Liver (tissue), 9 donors: ENCODE measurements around the gene CD180. TPM values are rescaled to one million over a fixed set of nuclear protein-coding genes. Genes with fewer than 3 reads are reported as not detected.

Experiments
- DNase-seq: peaks from one replicate; pipeline ENCODE4 v3.0.0-alpha.2; 2017; ENCODE audit warnings: low spot score
- H3K27ac ChIP-seq, 2 donors: one replicate each; pipeline ENCODE4 v1.7.0; 2013; ENCODE audit warnings: inconsistent platforms in 2 of 2, low read length in 2 of 2, control low read depth in 1 of 2, low read depth in 1 of 2, mild to moderate bottlenecking in 1 of 2
- H3K27me3 ChIP-seq, 4 donors: one replicate each; pipeline versions ENCODE4 v1.6.1 to v1.7.0; 2013; ENCODE audit warnings: low read length in 3 of 4, inconsistent platforms in 1 of 4, mild to moderate bottlenecking in 1 of 4, moderate library complexity in 1 of 4; ENCODE audit not compliant: control insufficient read depth in 4 of 4, insufficient read depth in 4 of 4
- H3K36me3 ChIP-seq, 4 donors: one replicate each; pipeline versions ENCODE4 v1.6.1 to v1.7.0; 2013; ENCODE audit warnings: low read length in 3 of 4, mild to moderate bottlenecking in 3 of 4, low read depth in 1 of 4, moderate library complexity in 1 of 4; ENCODE audit not compliant: control insufficient read depth in 4 of 4, insufficient read depth in 3 of 4
- H3K4me1 ChIP-seq, 4 donors: one replicate each; pipeline versions ENCODE4 v1.6.1 to v1.7.0; 2013; ENCODE audit warnings: low read length in 3 of 4, mild to moderate bottlenecking in 3 of 4, moderate library complexity in 1 of 4; ENCODE audit not compliant: control insufficient read depth in 4 of 4, insufficient read depth in 4 of 4
- H3K4me3 ChIP-seq, 3 donors: one replicate each; pipeline versions ENCODE4 v1.6.1 to v1.7.0; 2013; ENCODE audit warnings: low read length in 3 of 3, control low read depth in 1 of 3, low read depth in 1 of 3, mild to moderate bottlenecking in 1 of 3
- H3K9ac ChIP-seq, 2 donors: one replicate each; pipeline ENCODE4 v1.7.0; 2013; ENCODE audit warnings: low read length in 2 of 2, mild to moderate bottlenecking in 2 of 2, moderate library complexity in 2 of 2, control low read depth in 1 of 2, low read depth in 1 of 2
- H3K9me3 ChIP-seq, 4 donors: one replicate each; pipeline versions ENCODE4 v1.6.1 to v1.7.0; 2013; ENCODE audit warnings: low read length in 3 of 4; ENCODE audit not compliant: control insufficient read depth in 4 of 4
- ATF3 ChIP-seq: IDR thresholded peaks from 2 replicates; pipeline ENCODE4 v1.6.1; 2016; ENCODE audit warnings: antibody characterized with exemption
- CTCF ChIP-seq: fragments of 150-350 bp; IDR thresholded peaks from 2 replicates; pipeline ENCODE4 v1.5.1; 2017; ENCODE audit warnings: improper control_type of control experiment, low read depth, low read length; ENCODE audit not compliant: missing input control
- EGR1 ChIP-seq, 2 donors: IDR thresholded peaks; 2 replicates each; pipeline ENCODE4 v1.6.1; 2016 to 2018; ENCODE audit warnings: antibody characterized with exemption in 2 of 2, low read depth in 2 of 2
- FOXA1 ChIP-seq: IDR thresholded peaks from 2 replicates; pipeline ENCODE4 v1.6.1; 2016; ENCODE audit warnings: antibody characterized with exemption
- FOXA2 ChIP-seq: IDR thresholded peaks from 2 replicates; pipeline ENCODE4 v1.6.1; 2016; ENCODE audit warnings: antibody characterized with exemption
- GABPA ChIP-seq, 2 donors: IDR thresholded peaks in 1 of 2; conservative IDR thresholded peaks in 1 of 2; 2 replicates each; pipeline ENCODE4 v1.6.1; 2016; ENCODE audit warnings: antibody characterized with exemption in 2 of 2, mild to moderate bottlenecking in 1 of 2, moderate library complexity in 1 of 2
- HNF4G ChIP-seq: IDR thresholded peaks from 2 replicates; pipeline ENCODE4 v1.6.1; 2016; ENCODE audit warnings: antibody characterized with exemption
- JUND ChIP-seq, 2 donors: IDR thresholded peaks; 2 replicates each; pipeline ENCODE4 v1.6.1; 2016; ENCODE audit warnings: antibody characterized with exemption in 2 of 2
- MAX ChIP-seq: IDR thresholded peaks from 2 replicates; pipeline ENCODE4 v1.6.1; 2016; ENCODE audit warnings: antibody characterized with exemption
- NR2F2 ChIP-seq: IDR thresholded peaks from 2 replicates; pipeline ENCODE4 v1.6.1; 2016; ENCODE audit warnings: antibody characterized with exemption
- RAD21 ChIP-seq, 2 donors: IDR thresholded peaks; 2 replicates each; pipeline ENCODE4 v1.6.1; 2016; ENCODE audit warnings: antibody characterized with exemption in 2 of 2, mild to moderate bottlenecking in 2 of 2
- REST ChIP-seq: IDR thresholded peaks from 2 replicates; pipeline ENCODE4 v1.6.1; 2016; ENCODE audit warnings: antibody characterized with exemption, mild to moderate bottlenecking
- RXRA ChIP-seq, 2 donors: IDR thresholded peaks; 2 replicates each; pipeline ENCODE4 v1.6.1; 2017 to 2018; ENCODE audit warnings: antibody characterized with exemption in 2 of 2, mild to moderate bottlenecking in 1 of 2
- SP1 ChIP-seq: IDR thresholded peaks from 2 replicates; pipeline ENCODE4 v1.6.1; 2018; ENCODE audit warnings: antibody characterized with exemption, mild to moderate bottlenecking
- TAF1 ChIP-seq: conservative IDR thresholded peaks from 2 replicates; pipeline ENCODE4 v1.6.1; 2016; ENCODE audit warnings: antibody characterized with exemption, mild to moderate bottlenecking
- YY1 ChIP-seq: IDR thresholded peaks from 2 replicates; pipeline ENCODE4 v1.6.1; 2016; ENCODE audit warnings: antibody characterized with exemption, mild to moderate bottlenecking
- ZBTB33 ChIP-seq: IDR thresholded peaks from 2 replicates; pipeline ENCODE4 v1.6.1; 2016; ENCODE audit warnings: antibody characterized with exemption
- WGBS: extraction: QIAGEN DNeasy Blood & Tissue Kit; methylation state at CpG from one replicate; pipeline ENCODE4 v1.1.7; 2013; 5-methylcytosine and 5-hydroxymethylcytosine counted together
- polyA plus RNA-seq, 2 donors: library from polyadenylated mRNA; stranded (reverse) in 1 of 2; unstranded in 1 of 2; fragments of 200-250 nt in 1 of 2; fragments of >200 nt in 1 of 2; fragmentation: Nextera tagmentation in 1 of 2; extraction: Ambion mirVana in 1 of 2; gene quantifications; one replicate each; pipeline versions ENCODE4 v1.2.1 to v1.2.3, GENCODE V29; 2013 to 2015
- total RNA-seq, 2 donors: library from RNA; depleted of rRNA; stranded (reverse); fragments of >200 nt; gene quantifications; one replicate each; pipeline ENCODE4 v1.2.3, GENCODE V29; 2014
- donor health status: healthy.
- donor health status: healthy.
- donor health status: healthy.
- donor health status: healthy.
- donor health status: healthy.

CD180 gene
- total and polyA plus RNA-seq, 4 donors, result 0.33 to 3.7 (median 0.78) TPM

- no peak for TF ChIP-seq REST
These were observed 11.8 kb upstream of the CD180 start (continued) for GRCh38 chr5:67208403-67208802.

- no peak for DNase-seq
- H3K9me3 ChIP-seq, result no peaks in the 10 kb centered on the region
These were observed 10.3 kb upstream of the CD180 start for GRCh38 chr5:67206929-67207328.

GRCh38 chr5:67206461-67206860, 9.9 kb upstream of the CD180 start:
- Histone ChIP-seq H3K27me3 (no peaks in the 10 kb centered on the region), H3K4me1 (no peaks in the 10 kb centered on the region), H3K4me3 (no peak overlapping the region), H3K36me3 (no peaks in the 10 kb centered on the region), H3K9me3 (no peaks in the 10 kb centered on the region), H3K9ac (no peak overlapping the region), H3K27ac (no peak overlapping the region)
- WGBS, result 82% methylated on average over 2 of the region's 2 CpGs
- no peak for DNase-seq
- no peak for TF ChIP-seq FOXA1
- TF ChIP-seq FOXA2, result no peak
- no peak for TF ChIP-seq EGR1 (IDR thresholded peaks at IDR 0.05; ENCODE audit: low read depth in 2 of 2)
- TF ChIP-seq ATF3, result no peak
- no peak for TF ChIP-seq TAF1
- no peak for TF ChIP-seq CTCF
- no peak for TF ChIP-seq ZBTB33
- TF ChIP-seq NR2F2, result no peak
- no peak for TF ChIP-seq MAX
- no peak for TF ChIP-seq SP1
- TF ChIP-seq JUND (IDR thresholded peaks at IDR 0.05), result no peak
- TF ChIP-seq YY1, result no peak
- TF ChIP-seq HNF4G, result no peak
- TF ChIP-seq RAD21 (IDR thresholded peaks at IDR 0.05), result no peak
- TF ChIP-seq REST, result no peak
- TF ChIP-seq RXRA (IDR thresholded peaks at IDR 0.05), result no peak
- no peak for TF ChIP-seq GABPA (IDR thresholded peaks at IDR 0.05 in 1 of 2, conservative IDR thresholded peaks at IDR 0.05 in 1 of 2)

More at GRCh38 chr5:67206929-67207328, 10.3 kb upstream of the CD180 start:
- no peak overlapping the region for H3K27ac ChIP-seq
- 74% methylated on average over 4 of the region's 4 CpGs for WGBS
- no peaks in the 10 kb centered on the region for H3K27me3 ChIP-seq
- no peak overlapping the region for H3K9ac ChIP-seq
- no peaks in the 10 kb centered on the region for H3K4me1 ChIP-seq
- H3K36me3 ChIP-seq, result no peaks in the 10 kb centered on the region
- TF ChIP-seq EGR1 (IDR thresholded peaks at IDR 0.05; ENCODE audit: low read depth in 2 of 2), result no peak
- TF ChIP-seq SP1, result peak; percentile 11
- no peak overlapping the region for H3K4me3 ChIP-seq
